Heart left ventricle (tissue), 13 donors: ENCODE data around the gene TMC6.

Experiments
- CTCF ChIP-seq, 12 donors: fragments of 200-600 bp; sonication (generic) in 4 of 12; IDR thresholded peaks; one replicate each; pipeline versions ENCODE4 v1.5.0 to v1.8.0; 2018 to 2022; ENCODE audit warnings: antibody characterized with exemption in 12 of 12, mild to moderate bottlenecking in 5 of 12
- POLR2A ChIP-seq, 2 donors: fragments of 450-650 bp; IDR thresholded peaks; one replicate each; pipeline ENCODE4 v1.6.1; 2017; ENCODE audit warnings: antibody characterized with exemption in 2 of 2, mild to moderate bottlenecking in 2 of 2, moderate library complexity in 2 of 2
- donor health status: ischemic (EF 13 %, LVEDD 7.1; RV severe dilation, severe dysfunction).
- donor health status: DM: no; HTN: yes; CAD: no.
- donor health status: DM: no; HTN: no; CAD: no.
- donor health status: ischemic (EF 25% LVEDD 6.9; RV normal size, moderate dysfunction).
- donor health status: ischemic (EF 25% LVEDD 5.7; RV mildly dilated, moderate dysfunction).
- donor health status: ischemic (EF 35%, LVEDD 5.7; RV mildly dilated, moderate dysfunction).
- donor health status: nonischemic (EF 11% LVEDD 7.7; RV severe dilation, severe dysfunction).
- donor health status: DM: yes; HTN: yes; CAD: no.
- donor health status: PGD.
- donor health status: ischemic (EF 29% LVEDD 5.4; RV normal size, mild dysfunction).
- donor health status: nonischemic (EF 23%, LVEDD 6.1; RV moderate dilation, normal function).

DNA sequence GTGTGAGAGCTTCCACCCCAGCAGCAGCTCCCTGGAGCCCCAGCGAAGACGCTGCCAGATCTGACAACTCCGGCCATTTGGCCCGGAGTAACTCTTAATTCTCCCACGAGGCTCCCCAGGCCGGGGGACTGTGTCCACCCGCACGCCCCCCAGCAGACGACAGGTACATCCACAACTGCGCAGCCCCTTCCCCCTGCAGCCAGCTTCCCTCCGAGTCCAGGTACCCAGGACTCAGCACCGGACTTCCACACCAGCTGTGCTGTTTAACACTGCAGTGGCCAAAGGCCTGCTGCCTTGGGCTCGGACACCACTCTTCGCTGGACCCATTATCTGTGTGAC lies 47.1 kb upstream of the TMC6 start:
- TF ChIP-seq CTCF (IDR thresholded peaks at IDR 0.05) (no peak), POLR2A (IDR thresholded peaks at IDR 0.05) (no peak)
